Measurements from ENCODE around the gene GNAI2. TPM values are rescaled to one million over a fixed set of nuclear protein-coding genes. Genes with fewer than 3 reads are reported as not detected.

The GNAI2 gene
- total RNA-seq, 5 donors from 2014 or later (not counting 1 experiment from before 2014, with no cell fraction given), result 257 to 313 (median 287) TPM

- H3K4me3 Mint-ChIP-seq, result peak overlapping the region; percentile 53 to 64 (median 57)
- H3K27ac Mint-ChIP-seq, result peak overlapping the region in 1 of 2 donors; percentile 28
- Histone ChIP-seq H3K36me3 (ENCODE audit: control insufficient read depth in 2 of 2, extremely low read depth in 1 of 2, insufficient read depth in 1 of 2, low read length in 1 of 2) (no peaks in the 10 kb centered on the region), H3K27ac (ENCODE audit: low read length) (no peak overlapping the region), H3K27me3 (replicated peaks in 1 of 2; ENCODE audit: control insufficient read depth in 2 of 2, extremely low read depth in 1 of 2, insufficient read depth in 2 of 2, low read length in 1 of 2) (peaks cover 2 to 53% of the 10 kb centered on the region in 2 experiments), H3K9me3 (no peaks in the 10 kb centered on the region), H3K4me1 (ENCODE audit: control insufficient read depth in 1 of 2, extremely low read depth in 1 of 2, insufficient read depth in 2 of 2, low read length in 2 of 2) (peaks cover 0 to 24% of the 10 kb centered on the region in 2 experiments), H3K4me3 (ENCODE audit: control insufficient read depth in 1 of 2, extremely low read depth in 1 of 2, low read length in 1 of 2) (peak overlapping the region; percentile 12 to 36)
- peaks cover 4 to 14% (median 12%) of the 10 kb centered on the region in 3 donors for H3K4me1 Mint-ChIP-seq
- H3K9me3 Mint-ChIP-seq, result no peaks in the 10 kb centered on the region
- no peaks in the 10 kb centered on the region for H3K36me3 Mint-ChIP-seq
- POLR2A ChIA-PET, result interaction anchor here (0.7 to 1.3 kb wide), 5 partner anchors 16 to 855 kb away, joined by 3 to 5 read pairs (median 4); partner anchors contain the start of gene GNAI2 (in 1 of the 2)
- CTCF ChIA-PET, result interaction anchor here (0.7 to 3.9 kb wide), 21 partner anchors 8 to 156 kb away, joined by 3 to 60 read pairs (median 4); partner anchors contain the start of genes CYB561D2 (in 1 of the 2), GNAI2 (in 1 of the 2), HYAL3 (in 1 of the 2) and NAA80 (in 1 of the 2)
- peaks cover 10 to 18% of the 10 kb centered on the region in 2 donors for H3K27me3 Mint-ChIP-seq
- ATAC-seq (replicated peaks in 1 of 4), result peak; percentile 53 to 80 (median 56)
- DNase-seq, result peak in 1 of 35 experiments; percentile 29
- 67% methylated on average over 12 of the region's 14 CpGs for whole genome bisulfite sequencing (ENCODE audit: insufficient coverage)
Measured at GRCh38 chr3:50194903-50195500, 41.0 kb upstream of the GNAI2 start.

- Mint-ChIP-seq H3K4me3 (peak overlapping the region in 1 of 3 donors; percentile 64), H3K27me3 (peaks cover 12 to 19% of the 10 kb centered on the region in 2 donors), H3K27ac (no peak overlapping the region), H3K4me1 (peaks cover 4 to 14% (median 12%) of the 10 kb centered on the region in 3 donors), H3K9me3 (no peaks in the 10 kb centered on the region), H3K36me3 (no peaks in the 10 kb centered on the region)
- ATAC-seq (replicated peaks in 1 of 4) (no peak), DNase-seq (no peak)
- POLR2A ChIA-PET, result interaction anchor here in 1 of 2 donors (0.7 kb wide), 1 partner anchor 855 kb away, joined by 3 read pairs; no protein-coding TSS in a partner anchor
- Histone ChIP-seq H3K27me3 (replicated peaks in 1 of 2; ENCODE audit: control insufficient read depth in 2 of 2, extremely low read depth in 1 of 2, insufficient read depth in 2 of 2, low read length in 1 of 2) (peaks cover 2 to 55% of the 10 kb centered on the region in 2 experiments), H3K4me3 (ENCODE audit: control insufficient read depth in 1 of 2, extremely low read depth in 1 of 2, low read length in 1 of 2) (no peak overlapping the region), H3K4me1 (ENCODE audit: control insufficient read depth in 1 of 2, extremely low read depth in 1 of 2, insufficient read depth in 2 of 2, low read length in 2 of 2) (peaks cover 0 to 24% of the 10 kb centered on the region in 2 experiments), H3K9me3 (no peaks in the 10 kb centered on the region), H3K27ac (ENCODE audit: low read length) (no peak overlapping the region), H3K36me3 (ENCODE audit: control insufficient read depth in 2 of 2, extremely low read depth in 1 of 2, insufficient read depth in 1 of 2, low read length in 1 of 2) (no peaks in the 10 kb centered on the region)
- 81% methylated on average over 4 of the region's 4 CpGs for WGBS (ENCODE audit: insufficient coverage)
- CTCF ChIA-PET, result interaction anchor here (0.5 to 3.9 kb wide), 11 partner anchors 15 to 104 kb away, joined by 3 to 60 read pairs (median 6); partner anchors contain the start of genes HYAL3 (in 1 of the 2) and NAA80 (in 1 of the 2)
Measured at GRCh38 chr3:50195501-50196252, 40.3 kb upstream of the GNAI2 start.

GRCh38 chr3:50196253-50196801 is 39.7 kb upstream of the GNAI2 start:
- H3K27me3 ChIP-seq (replicated peaks in 1 of 2; ENCODE audit: control insufficient read depth in 2 of 2, extremely low read depth in 1 of 2, insufficient read depth in 2 of 2, low read length in 1 of 2), result peaks cover 2 to 57% of the 10 kb centered on the region in 2 experiments
- Mint-ChIP-seq H3K9me3 (no peaks in the 10 kb centered on the region), H3K4me3 (no peak overlapping the region), H3K27me3 (peaks cover 18 to 26% of the 10 kb centered on the region in 2 donors), H3K27ac (no peak overlapping the region), H3K36me3 (no peaks in the 10 kb centered on the region), H3K4me1 (peaks cover 4 to 14% (median 12%) of the 10 kb centered on the region in 3 donors)
- WGBS (ENCODE audit: insufficient coverage), result 87% methylated on average over 5 of the region's 6 CpGs
- peaks cover 0 to 24% of the 10 kb centered on the region in 2 experiments for H3K4me1 ChIP-seq (ENCODE audit: control insufficient read depth in 1 of 2, extremely low read depth in 1 of 2, insufficient read depth in 2 of 2, low read length in 2 of 2)
- ATAC-seq (replicated peaks in 1 of 4) (no peak), DNase-seq (no peak)
- no peak overlapping the region for H3K4me3 ChIP-seq (ENCODE audit: control insufficient read depth in 1 of 2, extremely low read depth in 1 of 2, low read length in 1 of 2)
- H3K9me3 ChIP-seq, result no peaks in the 10 kb centered on the region
- ChIA-PET POLR2A (no interaction called here), CTCF (interaction anchor here (0.5 to 2.9 kb wide), 4 partner anchors 18 to 66 kb away, joined by 3 to 47 read pairs (median 4); no protein-coding TSS in a partner anchor)
- H3K27ac ChIP-seq (ENCODE audit: low read length), result no peak overlapping the region
- no peaks in the 10 kb centered on the region for H3K36me3 ChIP-seq (ENCODE audit: control insufficient read depth in 2 of 2, extremely low read depth in 1 of 2, insufficient read depth in 1 of 2, low read length in 1 of 2)

- Histone ChIP-seq H3K27me3 (replicated peaks in 1 of 2; ENCODE audit: control insufficient read depth in 2 of 2, extremely low read depth in 1 of 2, insufficient read depth in 2 of 2, low read length in 1 of 2) (peaks cover 3 to 66% of the 10 kb centered on the region in 2 experiments), H3K4me3 (ENCODE audit: control insufficient read depth in 1 of 2, extremely low read depth in 1 of 2, low read length in 1 of 2) (no peak overlapping the region), H3K4me1 (ENCODE audit: control insufficient read depth in 1 of 2, extremely low read depth in 1 of 2, insufficient read depth in 2 of 2, low read length in 2 of 2) (peaks cover 0 to 16% of the 10 kb centered on the region in 2 experiments), H3K36me3 (ENCODE audit: control insufficient read depth in 2 of 2, extremely low read depth in 1 of 2, insufficient read depth in 1 of 2, low read length in 1 of 2) (no peaks in the 10 kb centered on the region), H3K27ac (ENCODE audit: low read length) (no peak overlapping the region), H3K9me3 (no peaks in the 10 kb centered on the region)
- no peak overlapping the region for H3K4me3 Mint-ChIP-seq
- ATAC-seq (replicated peaks in 1 of 4) (no peak), DNase-seq (no peak)
- no peak overlapping the region for H3K27ac Mint-ChIP-seq
- peaks cover 0 to 4% (median 1%) of the 10 kb centered on the region in 3 donors for H3K4me1 Mint-ChIP-seq
- 72% methylated on average over 8 of the region's 10 CpGs for WGBS (ENCODE audit: insufficient coverage)
- no peaks in the 10 kb centered on the region for H3K9me3 Mint-ChIP-seq
- ChIA-PET CTCF (no interaction called here), POLR2A (no interaction called here)
- H3K36me3 Mint-ChIP-seq, result no peaks in the 10 kb centered on the region
- H3K27me3 Mint-ChIP-seq, result peaks cover 39 to 57% of the 10 kb centered on the region in 2 donors
Measured at GRCh38 chr3:50201573-50202315, 34.3 kb upstream of the GNAI2 start.

- no peaks in the 10 kb centered on the region for H3K9me3 ChIP-seq
- WGBS (ENCODE audit: insufficient coverage), result 80% methylated on average over 11 of the region's 16 CpGs
- no peak overlapping the region for H3K27ac ChIP-seq (ENCODE audit: low read length)
- Mint-ChIP-seq H3K36me3 (no peaks in the 10 kb centered on the region), H3K27ac (no peak overlapping the region), H3K4me3 (no peak overlapping the region), H3K27me3 (peaks cover 39 to 63% of the 10 kb centered on the region in 2 donors), H3K9me3 (no peaks in the 10 kb centered on the region), H3K4me1 (peaks cover 0 to 7% (median 1%) of the 10 kb centered on the region in 3 donors)
- CTCF ChIA-PET, result interaction anchor here in 1 of 2 donors (1.5 kb wide), 1 partner anchor 8 kb away, joined by 4 read pairs; no protein-coding TSS in a partner anchor
- H3K4me1 ChIP-seq (ENCODE audit: control insufficient read depth in 1 of 2, extremely low read depth in 1 of 2, insufficient read depth in 2 of 2, low read length in 2 of 2), result peaks cover 0 to 16% of the 10 kb centered on the region in 2 experiments
- DNase-seq (no peak), ATAC-seq (replicated peaks in 1 of 4) (no peak)
- no peak overlapping the region for H3K4me3 ChIP-seq (ENCODE audit: control insufficient read depth in 1 of 2, extremely low read depth in 1 of 2, low read length in 1 of 2)
- peaks cover 4 to 74% of the 10 kb centered on the region in 2 experiments for H3K27me3 ChIP-seq (replicated peaks in 1 of 2; ENCODE audit: control insufficient read depth in 2 of 2, extremely low read depth in 1 of 2, insufficient read depth in 2 of 2, low read length in 1 of 2)
- H3K36me3 ChIP-seq (ENCODE audit: control insufficient read depth in 2 of 2, extremely low read depth in 1 of 2, insufficient read depth in 1 of 2, low read length in 1 of 2), result no peaks in the 10 kb centered on the region
- POLR2A ChIA-PET, result no interaction called here
Measured at GRCh38 chr3:50202353-50203112, 33.5 kb upstream of the GNAI2 start.

Measured in T-cell (primary cell).